B cell (primary cell): ENCODE results near the gene TENT5C. TPM values are rescaled to one million over a fixed set of nuclear protein-coding genes. Genes with fewer than 3 reads are reported as not detected.

Source experiments
- ATAC-seq: fragments of 200-7000 bp; cut with Tn5 transposase; one replicate; pipeline ENCODE4 v1.10.0; 2021; ENCODE audit warnings: low read depth, mild to moderate bottlenecking, moderate number of reproducible peaks, moderate library complexity
- CTCF ChIA-PET: fragments of 350-600 bp; sonication (Branson Sonifier 250); formaldehyde crosslinking; loops from one replicate; lab custom pipeline; 2021; ENCODE audit warnings: antibody characterized with exemption, inconsistent platforms; lab: Charles Lee
- POLR2A ChIA-PET: fragments of 350-600 bp; sonication (Branson Sonifier 250); formaldehyde crosslinking; loops from one replicate; lab custom pipeline; 2021; ENCODE audit warnings: antibody characterized with exemption; lab: Charles Lee
- DNase-seq: peaks from one replicate; pipeline ENCODE4 v3.0.0; 2013
- H2AFZ ChIP-seq: 2 replicates; pipeline ENCODE4 v1.6.1; 2012; ENCODE audit warnings: mild to moderate bottlenecking, low read depth, low read length; ENCODE audit not compliant: insufficient read depth, poor library complexity, severe bottlenecking
- H3K27ac ChIP-seq, 2 donors: 1 replicate in 1 of 2; 2 replicates in 1 of 2; pipeline ENCODE4 v1.5.1; 2012 to 2013; ENCODE audit warnings: low read length in 2 of 2, mild to moderate bottlenecking in 2 of 2, moderate library complexity in 1 of 2
- H3K27me3 ChIP-seq, 4 experiments: fragments of 200-600 bp in 1 of 4; sonication (generic) in 1 of 4; replicated peaks in 1 of 4; 1 replicate in 2 of 4; 2 replicates in 2 of 4; pipeline versions ENCODE4 v1.6.1 to v1.7.0; 2013 to 2016; ENCODE audit warnings: low read length in 3 of 4, mild to moderate bottlenecking in 2 of 4, mixed read lengths in 1 of 4, moderate library complexity in 1 of 4; ENCODE audit not compliant: insufficient read depth in 4 of 4, control insufficient read depth in 3 of 4; ENCODE audit errors: control extremely low read depth in 1 of 4
- H3K36me3 ChIP-seq, 2 experiments: replicated peaks in 1 of 2; 1 replicate in 1 of 2; 2 replicates in 1 of 2; pipeline versions ENCODE4 v1.6.1 to v1.7.1; 2013; ENCODE audit warnings: low read length in 1 of 2; ENCODE audit not compliant: insufficient read depth in 2 of 2, control insufficient read depth in 1 of 2; ENCODE audit errors: control extremely low read depth in 1 of 2, extremely low read depth in 1 of 2
- H3K4me1 ChIP-seq, 2 donors: fragments of 200-600 bp in 1 of 2; sonication (generic) in 1 of 2; 1 replicate in 1 of 2; 2 replicates in 1 of 2; pipeline versions ENCODE4 v1.5.1 to v1.6.1; 2013 to 2017; ENCODE audit warnings: low read length in 2 of 2; ENCODE audit not compliant: control insufficient read depth in 2 of 2, insufficient read depth in 2 of 2
- H3K4me2 ChIP-seq: replicated peaks from 2 replicates; pipeline ENCODE3; 2012; ENCODE audit warnings: mild to moderate bottlenecking, low read depth, low read length; ENCODE audit not compliant: poor library complexity, severe bottlenecking
- H3K4me3 ChIP-seq, 5 experiments: fragments of 200-600 bp in 1 of 5; sonication (generic) in 1 of 5; 1 replicate in 3 of 5; 2 replicates in 2 of 5; pipeline versions ENCODE4 v1.5.1 to v1.7.0; 2011 to 2016; ENCODE audit warnings: low read length in 4 of 5, mild to moderate bottlenecking in 4 of 5, low read depth in 2 of 5, control low read depth in 1 of 5, moderate library complexity in 1 of 5; ENCODE audit not compliant: insufficient read depth in 1 of 5; ENCODE audit errors: control extremely low read depth in 1 of 5, extremely low read depth in 1 of 5
- H3K79me2 ChIP-seq: fragments of 200-600 bp; sonication (generic); one replicate; pipeline ENCODE4 v1.6.0; 2016; ENCODE audit warnings: low read length; ENCODE audit not compliant: control insufficient read depth, insufficient read depth
- H3K9ac ChIP-seq: fragments of 200-600 bp; sonication (generic); 2 replicates; pipeline ENCODE4 v1.6.1; 2017; ENCODE audit warnings: mild to moderate bottlenecking, low read length, moderate library complexity
- H3K9me3 ChIP-seq, 3 donors: one replicate each; pipeline versions ENCODE4 v1.6.1 to v1.7.1; 2013; ENCODE audit warnings: low read length in 2 of 3; ENCODE audit not compliant: control insufficient read depth in 2 of 3, insufficient read depth in 1 of 3; ENCODE audit errors: control extremely low read depth in 1 of 3
- H4K20me1 ChIP-seq: 2 replicates; pipeline ENCODE4 v1.6.0; 2012; ENCODE audit warnings: mild to moderate bottlenecking, low read length; ENCODE audit not compliant: insufficient read depth, control insufficient read depth, poor library complexity, severe bottlenecking
- H3K27ac Mint-ChIP-seq: one replicate; pipeline ENCODE4 v1.8.0; 2021; ENCODE audit warnings: mixed read lengths
- H3K27me3 Mint-ChIP-seq: one replicate; pipeline ENCODE4 v1.8.0; 2021; ENCODE audit warnings: mixed read lengths
- H3K4me1 Mint-ChIP-seq: one replicate; pipeline ENCODE4 v1.8.0; 2021; ENCODE audit warnings: mixed read lengths
- H3K4me3 Mint-ChIP-seq: one replicate; pipeline ENCODE4 v1.8.0; 2021; ENCODE audit warnings: mixed read lengths
- H3K9me3 Mint-ChIP-seq: one replicate; pipeline ENCODE4 v1.8.0; 2022; ENCODE audit warnings: mixed read lengths; ENCODE audit not compliant: insufficient read depth
- CTCF ChIP-seq: fragments of 200-600 bp; IDR thresholded peaks from one replicate; pipeline ENCODE4 v1.8.0; 2022; ENCODE audit warnings: antibody characterized with exemption, mild to moderate bottlenecking
- EZH2 ChIP-seq: IDR thresholded peaks from 2 replicates; pipeline ENCODE4 v1.6.1; 2012; ENCODE audit warnings: borderline replicate concordance, low read depth, mild to moderate bottlenecking, moderate library complexity, low read length; ENCODE audit not compliant: insufficient read depth, poor library complexity, severe bottlenecking
- WGBS: methylation state at CpG from one replicate; pipeline ENCODE4 v1.1.5; 2013; ENCODE audit warnings: missing lambda C conversion rate; ENCODE audit not compliant: insufficient coverage; 5-methylcytosine and 5-hydroxymethylcytosine counted together
- intact Hi-C: fragments of 100-400 bp; cut with micrococcal nuclease; formaldehyde crosslinking; loops from one replicate; pipeline ENCODE4 v1.10.0; 2022
- polyA plus RNA-seq: library from polyadenylated mRNA; depleted of rRNA; stranded (reverse); fragments of >200 nt; gene quantifications from 2 replicates; pipeline ENCODE4 v1.2.3, GENCODE V29; 2012
- total RNA-seq, 2 donors: library from RNA; stranded (reverse); fragments of 120-200 nt in 1 of 2; gene quantifications; 1 replicate in 1 of 2; 2 replicates in 1 of 2; pipeline versions ENCODE4 v1.2.3 to v1.2.4, GENCODE V29; 2013 to 2022

TENT5C gene
- total and polyA plus RNA-seq, 2 donors (not counting 1 experiment from before 2014, with no cell fraction given) = 65.4 to 112 TPM

GRCh38 chr1:117582451-117582850 lies 23.4 kb upstream of the TENT5C start:
- no peak overlapping the region for H3K27ac Mint-ChIP-seq
- CTCF ChIA-PET = interaction anchor here (1.4 to 2.3 kb wide), 3 partner anchors 8 to 172 kb away, joined by 4 to 7 read pairs (median 7); no protein-coding TSS in a partner anchor
- ATAC-seq (no peak), DNase-seq (no peak)
- Histone ChIP-seq H3K27ac (no peak overlapping the region), H3K9me3 (no peaks in the 10 kb centered on the region), H3K27me3 (no peaks in the 10 kb centered on the region), H3K4me1 (no peaks in the 10 kb centered on the region), H3K36me3 (no peaks in the 10 kb centered on the region), H2AFZ (no peak overlapping the region), H4K20me1 (no peaks in the 10 kb centered on the region), H3K4me3 (no peak overlapping the region), H3K9ac (no peak overlapping the region), H3K4me2 (no peak overlapping the region), H3K79me2 (no peaks in the 10 kb centered on the region)
- intact Hi-C loops = no loop called here
- no peaks in the 10 kb centered on the region for H3K9me3 Mint-ChIP-seq
- POLR2A ChIA-PET = no interaction called here
- WGBS = 73% methylated on average over 3 of the region's 3 CpGs
- H3K27me3 Mint-ChIP-seq = no peaks in the 10 kb centered on the region
- no peaks in the 10 kb centered on the region for H3K4me1 Mint-ChIP-seq
- no peak for TF ChIP-seq CTCF
- no peak for TF ChIP-seq EZH2
- H3K4me3 Mint-ChIP-seq = no peak overlapping the region

- no peak overlapping the region for H3K27ac Mint-ChIP-seq
- H3K4me3 Mint-ChIP-seq = no peak overlapping the region
- WGBS = 100% methylated on average over 3 of the region's 6 CpGs
- ATAC-seq (no peak), DNase-seq (no peak)
- H3K36me3 ChIP-seq = no peaks in the 10 kb centered on the region
- H3K9me3 Mint-ChIP-seq = no peaks in the 10 kb centered on the region
- no peaks in the 10 kb centered on the region for H3K79me2 ChIP-seq
- TF ChIP-seq EZH2 = no peak
- TF ChIP-seq CTCF = no peak
- no peaks in the 10 kb centered on the region for H4K20me1 ChIP-seq
- no peaks in the 10 kb centered on the region for H3K4me1 Mint-ChIP-seq
- POLR2A ChIA-PET = no interaction called here
- intact Hi-C loops = no loop called here
- no peak overlapping the region for H3K9ac ChIP-seq
- H3K4me3 ChIP-seq = no peak overlapping the region
- H3K27ac ChIP-seq = no peak overlapping the region
- H3K4me1 ChIP-seq = no peaks in the 10 kb centered on the region
- H3K27me3 ChIP-seq = no peaks in the 10 kb centered on the region
- H3K9me3 ChIP-seq = no peaks in the 10 kb centered on the region
- no peak overlapping the region for H2AFZ ChIP-seq
- no peaks in the 10 kb centered on the region for H3K27me3 Mint-ChIP-seq
- H3K4me2 ChIP-seq = no peak overlapping the region
- CTCF ChIA-PET = interaction anchor here (1.4 to 1.6 kb wide), 2 partner anchors 90 to 171 kb away, joined by 4 to 7 read pairs; no protein-coding TSS in a partner anchor
Observed at GRCh38 chr1:117583247-117583646, 22.6 kb upstream of the TENT5C start.
